Measurements from ENCODE around the gene S100A16.

S100A16 gene, protein sequence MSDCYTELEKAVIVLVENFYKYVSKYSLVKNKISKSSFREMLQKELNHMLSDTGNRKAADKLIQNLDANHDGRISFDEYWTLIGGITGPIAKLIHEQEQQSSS

DNA sequence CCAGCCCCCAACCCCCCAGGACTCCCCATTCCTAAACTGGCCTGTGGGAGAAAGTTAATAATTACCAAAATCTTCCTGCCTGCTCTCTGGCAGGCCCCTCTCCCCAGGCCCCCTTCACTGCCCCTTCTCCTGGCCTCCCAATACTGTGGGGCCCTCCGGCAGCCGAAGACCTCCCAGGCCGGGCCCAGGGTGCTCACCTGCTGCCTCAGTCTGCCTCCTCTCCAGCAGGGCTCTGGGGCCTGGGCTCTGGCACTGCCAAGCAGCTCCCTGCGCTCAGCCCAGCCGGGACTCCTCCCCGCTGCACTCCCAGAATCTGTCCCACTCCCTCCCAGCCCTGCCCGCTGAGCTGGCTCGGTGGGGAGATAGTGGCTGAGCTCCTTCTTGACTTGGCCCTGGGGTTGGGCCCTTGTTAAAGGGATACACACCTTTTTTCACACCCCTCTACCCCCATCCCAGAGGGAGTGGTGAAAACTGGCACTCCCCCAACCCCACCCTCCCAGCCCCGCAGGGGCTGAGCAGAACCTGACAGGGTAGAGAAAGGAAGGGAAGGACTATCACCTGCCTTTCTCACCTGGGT is at the start of gene S100A16:
TSS of gene S100A16 (minus strand) at position 383 of the 577 bp plus-strand sequence. CDS start 4,986 bp downstream, outside the sequence.
- peak; percentile 79 for DNase-seq
- Histone ChIP-seq H3K9me3 (ENCODE audit: severe bottlenecking) (no peaks in the 10 kb centered on the region), H3K27me3 (ENCODE audit: insufficient read depth, low read depth, severe bottlenecking) (no peaks in the 10 kb centered on the region), H3K4me3 (ENCODE audit: low read depth, low read length) (peak within 1 kb of the TSS; percentile 40), H3K27ac (peak within 1 kb of the TSS; percentile 5; the same call in 1 of the 2 replicates), H3K36me3 (peaks cover 4% of the 10 kb centered on the region)
- TF ChIP-seq CTCF (IDR thresholded peaks at IDR 0.05; ENCODE audit: low read depth, low read length), result no peak

GRCh38 chr1:153662269-153662668 is 49.3 kb upstream of the S100A16 start:
- H3K27me3 ChIP-seq (ENCODE audit: insufficient read depth, low read depth, severe bottlenecking), result no peaks in the 10 kb centered on the region
- peaks cover 81% of the 10 kb centered on the region for H3K36me3 ChIP-seq
- DNase-seq, result no peak
- H3K27ac ChIP-seq, result no peak overlapping the region; the same call in 1 of the 2 replicates
- TF ChIP-seq CTCF (IDR thresholded peaks at IDR 0.05; ENCODE audit: low read depth, low read length), result no peak
- no peaks in the 10 kb centered on the region for H3K9me3 ChIP-seq (ENCODE audit: severe bottlenecking)
- no peak overlapping the region for H3K4me3 ChIP-seq (ENCODE audit: low read depth, low read length)

DNA sequence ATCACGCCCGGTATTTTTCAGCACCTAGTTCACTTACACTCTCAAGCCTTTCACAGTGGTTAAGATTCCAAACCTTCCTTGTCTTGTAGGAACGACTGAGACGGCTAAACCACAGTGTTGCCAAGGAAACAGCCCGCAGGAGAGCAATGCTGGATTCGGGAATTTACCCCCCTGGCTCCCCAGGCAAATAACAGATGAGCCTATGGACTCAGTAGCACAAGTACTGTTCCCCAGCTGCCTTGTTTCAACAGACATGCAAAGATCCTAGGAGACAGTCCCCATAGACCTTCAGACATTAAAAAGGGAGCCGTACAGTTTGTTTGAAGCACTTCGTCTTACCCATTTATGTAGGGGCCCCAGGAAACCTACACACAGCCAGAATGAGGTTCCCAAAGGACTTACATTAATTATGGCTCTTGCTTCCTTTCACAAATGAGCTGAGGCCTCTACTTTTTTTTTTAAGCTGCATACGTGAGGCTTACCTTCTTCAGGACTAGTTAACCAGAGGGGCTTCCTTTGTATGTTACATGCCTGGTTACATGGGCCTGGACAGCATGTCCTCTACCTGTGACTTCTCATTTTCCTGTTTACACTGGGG is 48.3 kb upstream of the S100A16 start:
- TF ChIP-seq CTCF (IDR thresholded peaks at IDR 0.05; ENCODE audit: low read depth, low read length), result no peak
- peak overlapping the region; percentile 9 for H3K27ac ChIP-seq
- H3K9me3 ChIP-seq (ENCODE audit: severe bottlenecking), result no peaks in the 10 kb centered on the region
- DNase-seq, result no peak
- H3K4me3 ChIP-seq (ENCODE audit: low read depth, low read length), result no peak overlapping the region
- peaks cover 70% of the 10 kb centered on the region for H3K36me3 ChIP-seq
- no peaks in the 10 kb centered on the region for H3K27me3 ChIP-seq (ENCODE audit: insufficient read depth, low read depth, severe bottlenecking)

DNA sequence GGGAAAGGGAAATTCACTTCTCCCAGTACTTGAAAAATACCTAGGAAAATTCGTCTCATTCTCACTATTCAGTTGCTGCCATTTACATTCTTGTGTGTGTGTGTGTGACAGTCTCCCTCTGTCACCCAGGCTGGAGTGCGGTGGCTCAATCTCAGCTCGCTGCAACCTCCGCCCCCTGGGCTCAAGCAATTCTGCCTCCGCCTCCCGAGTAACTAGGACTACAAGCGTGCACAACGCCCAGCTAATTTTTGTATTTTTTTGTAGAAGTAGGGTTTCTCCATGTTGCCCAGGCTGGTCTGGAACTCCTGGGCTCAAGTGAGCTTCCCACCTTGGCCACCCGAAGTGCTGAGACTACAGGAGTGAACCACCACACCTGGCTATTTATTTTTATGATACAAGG is 46.7 kb upstream of the S100A16 start:
- H3K36me3 ChIP-seq, result peaks cover 54% of the 10 kb centered on the region
- peak overlapping the region; percentile 96 for H3K27ac ChIP-seq
- TF ChIP-seq CTCF (IDR thresholded peaks at IDR 0.05; ENCODE audit: low read depth, low read length), result no peak
- H3K27me3 ChIP-seq (ENCODE audit: insufficient read depth, low read depth, severe bottlenecking), result no peaks in the 10 kb centered on the region
- no peak for DNase-seq
- no peaks in the 10 kb centered on the region for H3K9me3 ChIP-seq (ENCODE audit: severe bottlenecking)
- peak overlapping the region; percentile 67 for H3K4me3 ChIP-seq (ENCODE audit: low read depth, low read length)

DNA sequence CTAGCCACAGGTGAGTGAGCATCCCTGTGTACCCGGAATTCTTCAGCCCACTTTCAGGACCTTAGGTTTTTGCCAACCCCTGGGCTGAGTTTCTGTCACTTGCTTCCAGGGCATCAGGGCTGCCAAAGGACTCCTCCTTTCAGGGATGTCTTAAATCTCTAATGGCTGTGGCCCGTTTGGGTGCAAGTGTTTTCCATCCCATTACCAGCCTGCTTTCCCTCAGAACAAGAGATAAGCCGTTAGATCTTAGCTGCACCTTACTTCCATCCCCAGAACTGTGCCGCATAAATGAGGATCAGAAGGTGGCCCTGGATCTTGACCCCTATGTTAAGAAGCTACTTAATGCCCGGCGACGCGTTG is 46.2 kb upstream of the S100A16 start:
- Histone ChIP-seq H3K4me3 (ENCODE audit: low read depth, low read length) (peak overlapping the region; percentile 67), H3K27me3 (ENCODE audit: insufficient read depth, low read depth, severe bottlenecking) (no peaks in the 10 kb centered on the region), H3K36me3 (peaks cover 49% of the 10 kb centered on the region), H3K9me3 (ENCODE audit: severe bottlenecking) (no peaks in the 10 kb centered on the region), H3K27ac (peak overlapping the region; percentile 96)
- no peak for DNase-seq
- TF ChIP-seq CTCF (IDR thresholded peaks at IDR 0.05; ENCODE audit: low read depth, low read length), result no peak

Data from WERI-Rb-1 (cell line).